ENCODE measurements around the gene DNM2.

The DNM2 gene

DNA sequence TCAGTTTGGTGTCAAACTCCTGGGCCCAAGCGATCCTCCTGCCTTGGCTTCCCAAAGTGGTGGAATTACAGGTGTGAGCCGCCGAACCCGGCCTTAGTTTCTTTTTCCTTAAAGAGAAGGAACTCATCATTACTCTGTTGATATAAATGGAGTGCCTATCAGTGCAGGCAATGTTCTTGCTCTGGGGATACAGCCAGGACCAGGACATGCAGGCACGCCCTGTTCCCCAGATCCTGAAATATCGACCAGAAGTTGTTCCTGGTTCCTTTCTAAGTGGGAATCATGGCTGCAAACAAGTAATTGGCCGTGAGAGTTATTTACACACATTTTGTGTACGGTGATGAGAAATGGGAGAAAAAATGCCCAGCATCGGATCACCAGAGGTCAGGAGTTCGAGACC is 8.4 kb downstream of the DNM2 start:
- TF ChIP-seq, protein P1, sequence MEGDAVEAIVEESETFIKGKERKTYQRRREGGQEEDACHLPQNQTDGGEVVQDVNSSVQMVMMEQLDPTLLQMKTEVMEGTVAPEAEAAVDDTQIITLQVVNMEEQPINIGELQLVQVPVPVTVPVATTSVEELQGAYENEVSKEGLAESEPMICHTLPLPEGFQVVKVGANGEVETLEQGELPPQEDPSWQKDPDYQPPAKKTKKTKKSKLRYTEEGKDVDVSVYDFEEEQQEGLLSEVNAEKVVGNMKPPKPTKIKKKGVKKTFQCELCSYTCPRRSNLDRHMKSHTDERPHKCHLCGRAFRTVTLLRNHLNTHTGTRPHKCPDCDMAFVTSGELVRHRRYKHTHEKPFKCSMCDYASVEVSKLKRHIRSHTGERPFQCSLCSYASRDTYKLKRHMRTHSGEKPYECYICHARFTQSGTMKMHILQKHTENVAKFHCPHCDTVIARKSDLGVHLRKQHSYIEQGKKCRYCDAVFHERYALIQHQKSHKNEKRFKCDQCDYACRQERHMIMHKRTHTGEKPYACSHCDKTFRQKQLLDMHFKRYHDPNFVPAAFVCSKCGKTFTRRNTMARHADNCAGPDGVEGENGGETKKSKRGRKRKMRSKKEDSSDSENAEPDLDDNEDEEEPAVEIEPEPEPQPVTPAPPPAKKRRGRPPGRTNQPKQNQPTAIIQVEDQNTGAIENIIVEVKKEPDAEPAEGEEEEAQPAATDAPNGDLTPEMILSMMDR (IDR thresholded peaks at IDR 0.05) = no peak
- Histone ChIP-seq H3K27me3 (no peaks in the 10 kb centered on the region), H3K4me3 (no peak overlapping the region), H3K27ac (no peak overlapping the region), H3K36me3 (peaks cover 0 to 19% (median 0%) of the 10 kb centered on the region in 3 donors), H3K9me3 (no peaks in the 10 kb centered on the region), H3K4me1 (peaks cover 0 to 26% (median 13%) of the 10 kb centered on the region in 4 donors)
- intact Hi-C loops (cut with DNase I; ENCODE audit: low total_unique reads) = no loop called here
- no peak for DNase-seq

DNA sequence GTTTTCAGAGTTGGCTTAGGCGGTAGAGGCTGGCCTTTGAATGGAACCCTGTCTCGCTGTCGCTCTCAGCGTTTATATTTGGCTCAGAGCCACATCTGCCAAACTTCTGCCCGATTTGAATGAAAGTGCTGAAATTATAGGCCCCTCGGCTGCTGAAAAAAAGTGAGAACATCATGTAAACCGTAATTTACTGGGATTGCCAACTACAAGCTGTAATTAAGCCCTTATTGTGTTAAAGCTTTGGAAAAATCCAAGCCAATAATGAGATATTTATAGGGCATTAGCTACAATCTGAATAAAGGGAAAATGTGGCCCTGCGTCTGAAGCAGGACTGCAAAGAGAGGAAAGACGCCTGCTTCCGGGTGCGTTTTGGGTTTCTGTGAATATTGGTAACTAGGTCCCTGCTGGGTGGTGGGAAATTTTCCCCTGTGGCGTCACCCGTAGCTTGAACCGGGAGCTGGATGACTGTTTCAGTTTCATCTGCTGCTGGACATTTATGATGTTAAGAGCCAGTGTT is 9.9 kb downstream of the DNM2 start:
- no peak overlapping the region for H3K4me3 ChIP-seq
- intact Hi-C loops (cut with DNase I; ENCODE audit: low total_unique reads) = no loop called here
- no peaks in the 10 kb centered on the region for H3K9me3 ChIP-seq
- no peak for DNase-seq
- H3K27me3 ChIP-seq = no peaks in the 10 kb centered on the region
- no peak overlapping the region for H3K27ac ChIP-seq
- TF ChIP-seq, protein P1 (IDR thresholded peaks at IDR 0.05) = no peak
- H3K4me1 ChIP-seq = peaks cover 0 to 19% (median 9%) of the 10 kb centered on the region in 4 donors
- H3K36me3 ChIP-seq = peaks cover 0 to 19% (median 0%) of the 10 kb centered on the region in 3 donors

DNA sequence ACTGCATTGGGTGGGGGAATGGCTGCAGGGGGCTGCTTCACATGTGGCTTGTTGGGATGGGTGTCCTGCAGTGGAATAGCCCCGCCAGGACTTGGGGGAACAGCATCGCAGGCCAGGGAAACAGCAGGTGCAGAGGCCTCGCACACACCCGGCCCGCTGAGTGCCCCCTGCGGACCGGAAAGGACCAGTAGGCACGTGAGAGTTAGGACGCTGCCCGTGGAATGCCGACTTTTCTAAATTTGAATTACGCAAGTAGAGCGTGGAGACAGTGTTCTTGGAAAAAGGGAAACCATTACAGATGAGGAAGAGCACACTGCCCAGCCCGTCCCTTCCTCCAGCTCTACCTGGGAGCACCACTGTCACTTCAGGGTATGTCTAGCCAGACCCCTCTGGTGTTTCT is 11.5 kb downstream of the DNM2 start:
- Histone ChIP-seq H3K36me3 (peaks cover 0 to 12% (median 0%) of the 10 kb centered on the region in 3 donors), H3K4me3 (no peak overlapping the region), H3K27ac (no peak overlapping the region), H3K9me3 (no peaks in the 10 kb centered on the region), H3K27me3 (no peaks in the 10 kb centered on the region), H3K4me1 (peaks cover 0 to 19% (median 7%) of the 10 kb centered on the region in 4 donors)
- TF ChIP-seq, protein P1 (IDR thresholded peaks at IDR 0.05) = no peak
- intact Hi-C loops (cut with DNase I; ENCODE audit: low total_unique reads) = no loop called here
- DNase-seq = peak in 1 of 2 donors; percentile 35

DNA sequence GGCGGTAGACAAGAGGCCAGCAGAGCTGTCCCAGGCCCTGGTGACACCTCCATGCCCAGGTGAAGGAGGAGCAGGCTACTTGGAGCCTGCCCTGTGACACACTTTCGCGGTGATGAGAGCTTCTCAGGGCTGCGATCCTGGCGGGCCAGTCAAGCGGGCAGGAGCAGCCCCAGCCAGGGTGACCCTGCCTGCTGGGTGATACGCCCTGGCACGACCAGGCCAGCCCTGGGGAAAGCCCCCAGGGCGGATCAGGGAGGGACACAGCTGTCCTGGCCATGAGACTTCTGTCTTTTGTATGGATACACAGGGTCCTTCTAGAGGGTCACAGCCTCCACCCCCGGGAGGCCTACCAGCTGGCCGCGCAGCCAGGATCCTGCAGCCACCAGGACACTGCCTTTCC is 13.1 kb downstream of the DNM2 start:
- no peak for DNase-seq
- TF ChIP-seq, protein P1 (IDR thresholded peaks at IDR 0.05) = no peak
- Histone ChIP-seq H3K36me3 (peaks cover 0 to 12% (median 0%) of the 10 kb centered on the region in 3 donors), H3K4me3 (no peak overlapping the region), H3K9me3 (no peaks in the 10 kb centered on the region), H3K27ac (no peak overlapping the region), H3K4me1 (peaks cover 0 to 10% (median 5%) of the 10 kb centered on the region in 4 donors), H3K27me3 (no peaks in the 10 kb centered on the region)
- intact Hi-C loops (cut with DNase I; ENCODE audit: low total_unique reads) = no loop called here

DNA sequence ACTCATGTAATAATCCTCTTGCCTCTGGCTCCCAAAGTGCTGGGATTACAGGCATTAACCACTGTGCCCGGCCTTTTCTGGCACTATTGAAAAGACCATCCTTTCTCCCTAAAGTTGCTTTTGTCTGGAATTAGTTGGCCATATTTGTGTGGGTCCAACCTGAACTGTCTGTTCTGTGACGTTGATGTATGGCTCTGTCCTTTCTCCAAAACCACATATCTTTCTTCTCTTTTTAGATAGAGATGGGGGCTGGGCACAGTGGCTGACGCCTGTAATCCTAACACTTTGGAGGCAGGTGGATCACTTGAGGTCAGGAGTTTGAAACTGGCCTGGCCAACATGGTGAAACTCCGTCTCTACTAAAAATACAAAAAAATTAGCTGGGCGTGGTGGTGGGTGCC is 17.9 kb downstream of the DNM2 start:
- peaks cover 0 to 3% (median 0%) of the 10 kb centered on the region in 3 donors for H3K36me3 ChIP-seq
- no peak overlapping the region for H3K27ac ChIP-seq
- no peaks in the 10 kb centered on the region for H3K9me3 ChIP-seq
- no peak overlapping the region for H3K4me3 ChIP-seq
- DNase-seq = no peak
- intact Hi-C loops (cut with DNase I; ENCODE audit: low total_unique reads) = no loop called here
- no peaks in the 10 kb centered on the region for H3K27me3 ChIP-seq
- TF ChIP-seq, protein P1 (IDR thresholded peaks at IDR 0.05) = no peak
- H3K4me1 ChIP-seq = peaks cover 0 to 21% (median 8%) of the 10 kb centered on the region in 4 donors

DNA sequence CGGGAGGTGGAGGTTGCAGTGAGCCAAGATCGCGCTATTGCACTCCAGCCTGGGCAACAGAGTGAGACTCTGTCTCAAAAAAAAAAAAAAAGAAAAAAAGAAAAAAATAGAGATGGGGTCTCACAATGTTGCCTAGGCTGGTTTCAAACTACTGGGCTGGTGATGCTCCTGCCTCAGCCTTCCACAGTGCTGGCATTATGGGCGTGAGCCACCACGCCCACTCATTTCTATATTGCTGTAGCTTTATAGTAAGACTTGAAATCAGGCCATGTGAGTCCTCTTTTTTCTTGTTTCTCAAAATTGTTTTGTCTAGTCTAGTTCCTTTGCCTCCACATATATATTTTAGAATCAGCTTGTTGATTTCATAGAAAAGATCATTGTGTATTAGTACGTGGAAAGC is 18.3 kb downstream of the DNM2 start:
- Histone ChIP-seq H3K4me3 (no peak overlapping the region), H3K9me3 (no peaks in the 10 kb centered on the region), H3K4me1 (peaks cover 0 to 21% (median 7%) of the 10 kb centered on the region in 4 donors), H3K27me3 (no peaks in the 10 kb centered on the region), H3K36me3 (no peaks in the 10 kb centered on the region), H3K27ac (no peak overlapping the region)
- no peak for DNase-seq
- TF ChIP-seq, protein P1 (IDR thresholded peaks at IDR 0.05) = no peak
- intact Hi-C loops (cut with DNase I; ENCODE audit: low total_unique reads) = no loop called here

Measured in tibial artery (tissue), 4 donors.